Left hindlimb (tissue), 1 donor: ENCODE results near the gene DPM2.
A peak's percentile ranks its signal among the peaks of the same experiment; 100 is the strongest.

Experiments used
- DNase-seq: peaks from one replicate; pipeline ENCODE4 v3.0.0-alpha.2; 2018

DPM2 gene

DNA sequence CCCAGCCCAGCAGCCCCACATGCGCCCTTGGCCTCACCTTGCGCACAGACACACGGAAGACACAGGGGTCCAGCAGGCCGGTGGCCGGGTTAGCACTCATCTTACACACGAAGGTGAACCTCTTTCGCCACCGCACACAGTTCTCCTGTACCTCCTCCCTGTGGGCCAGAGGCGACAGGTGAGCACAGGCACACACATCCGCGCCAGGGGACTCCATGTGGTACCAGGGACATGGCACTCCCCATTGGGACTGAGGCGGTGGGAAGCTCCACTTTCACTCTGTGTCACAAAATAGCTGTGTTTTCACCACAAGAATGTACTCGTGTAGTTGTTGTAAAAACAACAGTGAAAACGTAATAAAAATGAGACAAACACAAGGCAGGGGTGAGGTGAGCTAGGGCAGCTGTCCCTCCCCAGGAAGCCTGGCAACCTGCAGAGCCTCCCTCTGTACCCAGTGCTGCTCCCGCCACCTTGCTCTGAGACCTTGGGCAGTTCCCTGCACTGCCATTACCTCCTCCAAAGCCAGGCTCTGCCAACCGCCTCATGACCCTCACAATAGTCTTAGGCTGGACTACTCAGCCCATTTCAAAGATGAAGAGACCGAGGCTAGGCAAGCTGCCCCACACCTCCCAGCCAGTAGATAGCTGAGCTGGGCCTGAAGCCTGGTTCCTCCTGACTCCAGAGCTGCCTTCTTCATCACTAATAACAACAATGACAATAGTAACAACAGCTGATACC lies 16.3 kb upstream of the DPM2 start:
- DNase-seq = no peak

DNA sequence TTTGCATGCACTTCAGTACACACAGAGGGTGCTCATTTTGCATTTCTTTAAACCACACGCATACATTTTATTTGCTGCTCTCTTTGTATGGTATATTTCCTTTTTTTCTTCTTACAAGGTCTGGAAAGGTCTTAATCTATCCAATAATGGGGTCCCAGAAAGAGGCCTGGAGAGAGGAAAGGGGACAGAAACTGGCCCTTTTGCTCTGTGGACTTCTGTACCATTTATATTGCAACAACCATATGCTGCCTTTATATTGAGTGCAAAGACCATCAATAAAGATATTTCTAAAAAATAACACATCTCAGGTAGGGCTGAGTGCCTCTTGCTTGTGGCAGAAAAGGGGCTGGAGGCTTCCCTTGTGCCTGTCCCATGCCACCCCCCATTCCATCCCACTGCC lies 15.5 kb upstream of the DPM2 start:
- DNase-seq = no peak

DNA sequence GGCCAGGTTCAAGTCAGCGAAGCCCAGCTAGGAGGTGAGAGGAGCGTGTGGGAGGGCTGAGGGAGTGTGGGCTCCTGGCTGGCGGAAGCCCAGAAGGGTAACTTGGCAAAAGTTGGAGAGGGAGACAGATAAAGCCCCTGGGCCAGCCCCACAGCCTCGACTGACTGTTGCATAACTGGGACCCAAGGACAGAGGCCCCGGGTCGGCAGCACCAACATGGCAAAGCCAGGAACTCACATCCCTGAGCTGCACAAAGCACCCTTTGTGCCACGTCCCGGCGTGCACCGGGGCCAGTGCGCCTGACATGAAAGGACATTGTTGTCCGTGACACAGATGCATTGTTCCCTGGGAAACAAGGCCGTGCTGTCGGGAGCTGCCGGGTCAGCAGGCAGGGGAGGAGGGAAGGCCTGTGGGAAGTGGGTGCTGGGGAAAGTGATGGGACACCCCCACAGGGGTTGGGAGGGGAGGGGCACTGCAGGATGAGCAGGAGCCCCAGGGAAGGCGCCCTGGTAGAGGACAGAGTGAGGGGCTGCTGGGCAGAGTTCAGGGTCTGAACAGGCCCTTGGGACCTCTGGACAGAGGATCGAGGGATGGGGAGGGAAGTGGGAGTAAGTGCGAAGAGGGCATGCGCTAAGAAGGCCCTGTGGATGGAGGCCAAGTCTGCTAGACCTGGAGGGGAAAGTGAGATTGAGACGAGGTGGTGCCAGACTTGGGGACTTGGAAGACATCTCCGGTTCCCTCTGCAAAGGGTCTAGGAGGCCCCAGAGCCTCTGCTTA lies 13.0 kb upstream of the DPM2 start:
- no peak for DNase-seq

DNA sequence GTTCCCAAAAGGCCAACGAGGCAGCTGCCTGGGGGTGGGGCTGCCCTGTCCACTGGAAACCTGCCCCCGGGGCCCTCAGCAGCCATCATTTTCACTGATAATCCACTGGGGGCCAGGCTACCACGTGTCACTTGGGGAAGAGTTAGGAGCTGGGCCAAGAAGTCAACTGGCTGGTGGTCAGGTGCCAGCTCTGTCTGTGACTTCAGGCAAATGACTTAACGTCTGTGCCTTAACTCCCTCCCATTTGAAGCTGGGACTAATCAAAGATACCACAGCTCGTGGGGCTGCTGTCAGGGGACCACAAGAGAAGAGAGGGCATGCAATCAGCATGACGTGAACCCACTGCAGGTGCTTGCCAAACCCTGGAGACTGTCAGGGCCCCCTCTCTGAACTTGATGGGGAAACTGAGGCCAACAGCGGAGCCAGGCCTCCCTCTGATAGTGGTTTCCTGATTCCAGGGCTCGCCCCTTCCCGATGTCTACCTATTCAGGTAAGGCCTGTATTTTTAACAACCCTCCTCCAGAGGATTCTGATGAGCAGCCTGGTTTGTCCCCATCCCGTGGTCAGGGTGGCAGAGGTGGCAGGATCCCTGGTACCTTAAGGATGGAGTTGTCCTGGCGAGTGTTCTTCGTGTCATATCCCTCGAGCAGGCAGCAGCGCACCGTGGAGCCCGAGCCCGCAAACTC lies 12.3 kb upstream of the DPM2 start:
- DNase-seq = no peak

DNA sequence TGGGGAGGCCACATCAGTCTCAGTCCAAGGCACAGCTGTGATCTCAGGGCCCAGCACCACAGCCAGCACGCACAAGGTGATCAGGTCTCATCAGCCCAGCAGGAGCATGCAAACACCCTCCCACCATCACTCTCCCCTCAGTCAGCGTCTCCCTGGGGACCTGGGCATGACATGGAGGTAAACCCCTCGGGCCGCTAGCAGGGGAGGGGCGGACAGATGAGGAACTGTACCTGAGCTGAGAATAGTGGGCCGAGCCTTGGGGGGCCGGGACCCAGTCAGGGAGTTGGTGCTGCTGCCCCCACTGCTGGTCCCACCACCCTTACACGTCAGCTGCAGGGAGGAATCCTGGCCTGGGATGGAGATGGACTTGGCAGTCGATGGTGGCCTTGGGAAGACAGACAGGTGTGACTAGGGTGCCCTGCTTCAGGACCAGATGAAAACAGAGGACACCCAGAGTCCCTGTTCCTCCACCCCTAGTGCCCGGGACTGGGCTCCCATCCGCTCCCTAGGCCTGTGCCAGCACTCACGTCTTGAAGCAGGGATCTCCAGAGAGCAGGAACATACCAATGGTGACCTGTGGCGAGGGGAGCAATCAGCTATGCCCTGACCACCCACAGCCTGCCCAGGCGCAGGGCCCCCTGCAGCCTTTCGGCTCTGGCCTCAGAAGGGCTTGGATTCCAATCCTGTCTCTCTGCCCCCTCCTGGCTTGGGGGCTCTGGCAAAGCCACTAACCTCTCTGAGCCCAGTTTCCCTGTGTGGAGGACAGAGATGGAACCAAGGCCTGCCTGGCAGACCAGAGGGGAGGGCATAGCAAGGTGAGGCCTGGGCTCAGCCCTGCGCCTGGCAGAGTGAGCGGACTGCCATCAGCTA lies 10.4 kb upstream of the DPM2 start:
- DNase-seq = no peak

DNA sequence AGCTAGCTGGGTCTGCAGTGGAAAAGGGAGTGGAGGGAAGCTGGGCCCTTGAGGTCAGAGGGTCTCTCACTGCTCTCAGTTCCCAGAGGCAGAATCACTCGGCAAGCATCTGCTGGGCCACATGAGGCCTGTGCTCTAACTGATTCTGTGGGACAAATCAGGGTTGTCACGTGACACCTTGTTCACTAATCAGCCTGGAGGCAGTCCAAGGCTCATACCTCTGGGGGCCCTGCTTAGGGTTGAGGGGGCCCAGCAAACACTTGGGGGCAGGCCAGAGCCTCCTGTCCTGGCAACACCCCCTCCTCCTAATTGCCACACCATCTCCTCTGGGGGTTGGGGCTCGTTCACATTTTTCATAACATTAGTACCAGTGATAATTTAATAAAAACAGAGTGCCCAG lies 9.1 kb upstream of the DPM2 start:
- no peak for DNase-seq

DNA sequence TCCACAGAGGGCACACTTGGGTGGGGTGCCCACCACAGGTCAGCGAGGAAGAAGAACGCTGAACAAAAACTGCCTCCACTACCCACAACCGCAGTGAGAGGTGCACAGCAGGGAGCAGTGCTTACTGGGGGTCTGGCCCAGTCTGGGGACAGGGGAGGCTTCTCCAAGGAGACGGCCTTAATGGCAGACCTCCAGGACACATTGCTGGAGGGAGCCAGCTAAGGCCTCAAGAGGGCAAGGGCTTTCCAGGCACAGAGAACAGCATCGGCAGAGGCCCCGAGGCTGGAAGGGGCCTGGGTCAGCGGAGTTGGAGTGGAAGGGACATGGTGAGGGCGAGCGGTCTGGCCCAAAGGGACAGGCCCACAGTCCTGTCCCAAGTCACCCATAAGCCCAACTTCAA lies 8.3 kb upstream of the DPM2 start:
- DNase-seq = no peak

DNA sequence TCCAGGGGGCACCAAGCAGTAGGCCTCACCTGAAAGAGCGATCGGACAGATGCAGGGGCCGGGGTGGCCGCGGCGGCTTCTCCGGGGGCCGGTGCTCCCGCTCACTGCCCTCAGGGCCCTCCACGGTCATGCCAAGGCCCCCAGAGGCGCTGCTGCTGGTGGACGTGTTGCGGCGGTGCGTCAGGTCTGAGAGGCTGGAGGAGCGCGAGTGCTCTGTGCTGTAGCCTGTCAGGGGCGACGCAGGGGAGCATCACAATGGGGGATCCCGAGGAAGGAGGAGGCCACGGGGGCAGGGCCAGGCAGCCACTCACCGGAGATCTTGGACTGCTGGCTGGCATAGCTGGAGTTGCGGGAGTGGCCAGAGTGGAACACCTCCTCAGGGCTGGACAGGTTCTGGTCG lies 7.7 kb upstream of the DPM2 start:
- no peak for DNase-seq

DNA sequence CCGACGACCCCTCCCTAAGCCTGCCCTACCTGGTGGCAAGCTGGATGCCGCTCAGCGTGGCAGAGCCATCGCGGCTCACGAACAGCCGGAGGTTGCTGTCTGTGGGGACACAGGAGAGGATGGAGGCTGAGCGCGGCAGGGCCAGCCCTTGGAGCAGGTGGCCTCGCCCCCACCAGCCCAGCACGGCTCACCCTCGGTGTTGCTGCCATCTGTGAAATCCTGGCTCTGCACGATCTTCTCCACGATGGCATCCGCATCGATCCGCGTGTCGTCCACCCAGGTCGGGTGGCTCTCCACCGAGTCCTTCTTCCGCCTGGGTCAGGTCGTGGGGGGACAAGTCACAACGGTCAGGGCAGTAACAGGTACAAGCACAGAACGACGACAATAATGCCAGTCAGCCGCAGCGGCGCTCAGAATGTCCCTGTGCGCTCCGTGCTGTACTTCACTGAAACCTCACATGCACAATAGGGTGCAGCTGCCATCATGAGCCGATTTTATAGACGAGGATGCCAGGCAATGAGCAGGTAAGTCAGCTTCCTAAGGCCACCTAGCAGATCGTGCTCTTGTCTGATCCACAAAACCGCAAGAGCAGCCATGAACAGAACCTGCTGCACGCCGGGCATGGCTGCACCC lies 7.0 kb upstream of the DPM2 start:
- no peak for DNase-seq

DNA sequence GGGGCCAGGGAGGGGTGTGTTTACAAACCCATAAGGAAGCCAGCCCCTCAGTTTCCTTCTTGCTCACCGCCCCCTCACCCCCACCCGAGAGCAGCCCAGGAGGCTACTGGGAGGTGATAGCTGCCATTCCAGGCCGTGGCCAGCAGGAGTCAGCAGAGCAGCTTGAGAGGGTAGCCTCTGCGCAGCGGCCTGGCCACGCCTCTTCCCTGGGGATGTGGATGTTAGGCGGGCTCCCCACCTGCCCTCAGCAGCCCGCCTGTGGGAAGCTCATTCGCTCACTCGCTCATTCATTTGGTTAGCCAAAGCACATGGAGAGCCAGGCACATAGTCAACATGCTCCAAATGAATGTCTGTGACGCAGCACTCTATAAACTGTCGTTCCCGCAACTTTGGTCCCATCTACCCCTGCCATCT lies 6.1 kb upstream of the DPM2 start:
- peak; percentile 79 for DNase-seq

DNA sequence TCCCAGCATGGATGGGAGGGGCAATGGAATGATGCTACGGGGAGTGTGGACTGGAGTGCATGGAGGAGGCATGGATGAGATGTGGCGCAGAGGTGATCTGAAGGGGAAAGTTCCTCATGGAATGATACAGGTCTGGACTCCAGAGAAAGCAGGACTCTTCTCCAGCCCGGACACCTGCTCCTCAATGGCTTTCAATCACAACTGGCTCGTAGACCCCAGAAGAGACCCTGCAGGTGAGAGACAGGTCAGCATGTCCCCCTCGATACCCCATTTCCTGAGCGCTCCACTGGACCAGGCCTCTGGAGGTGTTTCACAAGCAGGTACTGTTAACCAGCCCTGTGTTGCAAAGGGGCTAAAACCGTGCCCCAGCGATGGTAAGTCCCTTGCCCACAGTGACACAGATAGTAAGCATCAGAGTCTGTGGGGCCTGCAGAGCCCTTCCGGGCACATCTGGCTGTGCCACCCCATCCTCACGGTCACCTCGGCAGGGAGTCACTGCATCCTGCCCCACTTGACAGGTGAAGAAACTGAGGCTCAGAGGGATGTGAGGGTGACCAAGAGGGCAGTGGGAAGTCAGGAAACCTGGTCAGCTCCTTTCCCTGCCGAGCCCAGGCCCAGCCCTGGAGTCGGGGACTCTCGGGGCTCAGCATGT lies 5.5 kb upstream of the DPM2 start:
- no peak for DNase-seq

DNA sequence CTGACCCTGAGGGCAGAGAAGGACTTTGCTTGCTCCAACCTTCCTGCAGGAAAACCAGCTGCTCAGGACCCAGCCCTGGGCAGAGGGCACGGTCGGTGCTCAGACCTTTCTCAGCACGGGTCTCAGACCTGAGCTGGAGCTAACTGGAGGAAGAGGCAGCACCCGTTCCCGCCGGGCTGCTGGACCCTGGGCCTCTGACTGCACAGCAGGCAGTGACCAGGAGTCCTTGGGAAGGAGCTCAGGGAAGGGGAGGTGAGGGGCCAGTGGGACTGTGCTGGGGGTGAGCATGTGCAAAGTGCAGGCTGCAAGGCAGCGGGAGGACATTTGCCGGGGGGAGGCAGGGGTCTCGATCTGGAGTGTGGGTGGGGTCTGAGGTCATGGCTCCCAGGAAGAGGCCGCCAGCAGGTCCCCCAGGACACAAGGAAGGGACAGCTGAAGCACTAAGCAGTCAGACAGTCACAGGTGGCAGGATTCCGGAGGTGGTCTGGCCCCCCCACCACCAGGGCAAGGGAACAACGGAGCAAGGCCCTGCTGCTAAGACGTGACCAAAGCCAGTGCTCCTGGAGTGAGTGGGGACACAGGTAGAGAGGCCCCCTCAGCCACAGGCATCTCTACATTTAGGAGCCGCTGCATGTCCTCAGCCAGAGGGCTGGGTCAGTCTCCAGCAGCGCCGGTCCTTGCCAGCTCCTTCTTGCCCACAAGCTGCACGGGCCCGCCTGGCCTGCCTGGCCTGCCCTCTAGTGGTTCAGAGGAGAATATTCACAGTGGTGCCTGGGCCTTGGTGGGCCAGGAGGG lies 4.8 kb upstream of the DPM2 start:
- DNase-seq = no peak

DNA sequence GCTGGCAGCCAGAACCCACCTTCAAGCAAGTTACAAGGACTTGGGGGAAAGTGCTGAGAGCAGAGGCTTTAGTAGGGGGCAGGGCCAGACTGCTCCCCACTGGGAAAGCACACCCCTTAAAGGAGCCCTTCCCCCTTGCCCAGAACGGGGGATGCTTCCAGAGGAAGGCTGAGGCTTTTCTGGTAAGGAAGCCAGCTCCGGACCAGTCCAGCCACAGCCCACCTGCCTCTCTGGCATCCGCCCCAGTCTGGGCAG lies 4.2 kb upstream of the DPM2 start:
- DNase-seq = no peak

DNA sequence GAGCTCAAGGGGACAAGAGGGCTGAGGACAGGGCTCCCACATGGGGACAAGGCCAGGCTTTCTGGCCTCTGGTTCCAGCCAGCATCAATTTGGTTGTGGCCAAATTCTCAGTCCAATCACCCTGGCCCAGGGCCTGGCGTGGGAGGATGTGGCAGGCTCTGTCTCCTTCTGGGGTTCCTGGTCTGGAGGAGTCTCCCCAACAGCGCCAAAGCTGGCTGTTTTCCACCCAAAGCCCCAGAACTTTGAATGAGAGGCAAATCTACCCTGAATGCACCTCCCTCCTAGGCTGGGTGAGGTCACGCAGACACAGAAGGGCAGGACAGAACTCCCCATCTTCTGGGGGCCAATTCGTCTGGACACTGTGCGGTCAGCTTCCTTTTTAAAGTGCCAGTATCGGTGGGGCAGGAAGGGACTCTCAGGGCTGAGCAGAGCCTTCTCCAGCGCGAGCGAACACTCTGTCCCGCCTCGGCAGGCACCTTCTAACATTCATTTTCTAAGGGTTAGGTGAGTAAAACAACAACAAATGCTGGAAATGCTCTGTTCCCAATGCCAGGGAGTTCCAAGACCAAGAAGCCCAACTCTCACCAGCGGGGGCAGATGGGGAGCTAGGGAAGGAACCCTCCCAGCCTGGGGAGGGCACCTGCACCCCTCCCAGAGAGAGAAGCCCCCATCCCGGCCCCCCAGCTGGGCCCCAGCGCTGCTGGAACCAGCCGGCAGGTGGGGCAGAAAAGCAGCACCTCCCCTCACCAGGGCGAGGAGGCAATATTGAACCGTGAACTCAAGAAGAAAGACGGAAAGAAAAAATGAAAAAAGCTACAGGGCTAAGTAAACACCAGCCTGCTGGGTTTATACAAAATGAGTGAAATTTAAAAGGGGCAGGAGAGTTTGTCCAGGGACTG lies 3.7 kb upstream of the DPM2 start:
- no peak for DNase-seq

DNA sequence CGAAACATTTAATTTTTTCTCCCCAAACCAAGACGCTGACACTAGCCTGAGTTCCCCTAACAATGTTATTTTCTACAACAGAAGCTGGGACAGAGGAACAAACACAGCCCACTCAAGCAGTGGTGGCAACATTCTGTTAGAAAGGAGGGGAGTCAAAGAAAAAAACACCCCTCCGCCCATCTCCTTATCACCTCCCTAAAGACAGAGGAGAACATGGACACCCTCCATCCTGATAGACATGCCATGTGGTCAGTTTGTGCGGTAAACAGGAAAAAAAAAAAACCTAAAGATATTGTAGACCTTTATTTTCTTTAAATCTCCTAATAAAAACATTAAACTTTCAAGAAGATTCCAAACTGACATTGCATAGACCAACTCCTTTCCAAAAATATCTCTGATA lies 2.9 kb upstream of the DPM2 start:
- DNase-seq = no peak

DNA sequence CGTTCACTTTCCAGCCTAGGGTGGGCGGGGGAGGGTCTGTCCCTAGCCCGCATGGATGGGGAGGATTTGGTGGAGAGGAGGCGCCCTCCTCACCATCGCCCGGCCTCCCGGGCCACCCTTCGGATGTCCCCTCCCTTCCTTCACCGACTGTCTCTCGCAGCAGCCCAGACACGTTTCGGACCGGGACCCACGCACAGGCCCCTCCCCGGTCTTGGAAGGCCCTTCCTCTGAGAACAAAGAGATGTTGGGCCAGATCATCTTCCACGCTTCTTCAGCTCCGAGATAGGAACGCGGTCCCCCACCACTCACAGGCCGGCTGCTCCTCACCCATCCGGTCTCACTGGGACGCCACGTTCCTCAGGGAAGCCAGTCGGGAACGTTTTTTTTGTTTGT lies 640 bp upstream of the DPM2 start:
- DNase-seq = no peak

DNA sequence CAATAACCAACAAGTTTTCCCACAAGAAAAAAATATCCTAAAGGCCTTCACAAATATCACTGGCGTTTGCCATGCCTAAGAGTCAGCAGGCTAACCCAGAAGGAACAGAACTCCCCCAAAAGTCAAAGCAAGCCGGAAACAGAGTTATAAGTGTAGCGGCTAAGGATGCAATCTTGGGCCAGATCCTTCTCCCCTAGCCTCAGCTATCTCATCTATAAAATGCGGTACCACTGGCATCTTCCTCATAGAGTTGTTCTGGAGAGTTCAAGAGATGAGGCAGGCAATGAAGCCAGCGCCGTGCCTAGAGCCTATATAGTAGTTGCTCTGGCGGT lies 632 bp downstream of the DPM2 start:
- DNase-seq = no peak

DNA sequence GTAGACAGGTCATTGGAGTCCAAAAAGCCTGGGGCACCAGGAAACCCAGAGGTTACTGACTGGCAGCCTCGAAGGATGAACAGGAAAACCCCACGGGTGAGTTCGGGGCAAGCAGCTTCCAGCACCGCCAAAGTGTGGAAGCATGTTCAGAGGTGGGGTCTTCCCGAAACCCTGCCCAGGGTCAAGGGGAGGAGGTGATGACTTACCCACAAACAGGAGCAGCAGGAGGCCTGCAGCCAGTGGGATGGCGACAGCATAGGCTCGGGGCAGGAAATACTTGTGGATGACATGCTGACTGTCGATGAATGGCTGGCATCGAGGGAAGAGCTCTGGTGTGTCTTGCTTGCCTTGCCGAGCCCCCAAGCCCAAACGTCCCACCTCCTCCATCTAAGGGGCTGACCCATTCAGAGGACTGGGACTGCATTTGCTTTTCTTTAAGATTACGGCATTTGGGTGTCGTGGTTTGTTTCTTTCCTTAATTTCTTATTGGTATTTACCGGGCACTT lies 1.3 kb downstream of the DPM2 start:
- DNase-seq = no peak

DNA sequence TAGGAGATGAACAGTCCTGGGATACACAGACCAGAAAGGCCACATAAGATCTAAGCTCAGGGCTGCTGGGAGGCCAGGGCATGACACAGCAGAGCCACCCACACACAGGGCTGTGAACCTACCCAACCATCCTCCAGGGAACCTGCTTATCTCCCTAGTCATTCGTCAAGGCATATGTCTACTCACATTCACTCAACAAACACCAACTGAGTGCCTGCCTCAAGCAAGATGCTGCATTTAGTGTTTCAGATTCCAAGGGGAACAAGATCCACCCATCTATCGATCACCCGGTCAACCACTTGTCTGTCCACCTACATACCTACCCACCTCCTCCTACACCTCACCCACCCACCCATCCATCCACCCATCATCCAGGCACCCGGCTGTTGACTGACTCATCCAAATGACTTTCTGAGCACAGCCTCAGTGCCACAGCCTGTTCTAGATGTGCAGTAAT lies 1.9 kb downstream of the DPM2 start:
- no peak for DNase-seq

DNA sequence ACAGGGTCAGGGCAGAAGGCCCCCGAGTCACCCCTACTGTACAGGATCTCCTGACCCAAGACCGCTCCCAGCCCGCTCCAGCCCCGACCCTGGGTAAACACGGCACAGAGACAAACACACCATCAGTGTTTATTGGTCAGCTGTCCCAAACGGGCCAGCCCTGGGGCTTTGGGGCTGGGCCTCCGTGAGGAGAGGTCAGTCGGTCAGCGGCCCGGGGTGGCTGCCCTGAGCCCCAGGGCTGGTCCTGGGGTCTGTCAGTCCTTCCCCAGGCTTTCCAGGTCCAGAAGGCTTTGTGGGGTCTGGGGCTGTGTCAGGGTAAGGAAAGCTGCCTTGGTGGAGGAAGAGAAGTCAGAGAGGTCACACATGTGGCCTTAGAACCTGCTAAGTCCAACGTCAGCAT lies 2.7 kb downstream of the DPM2 start:
- no peak for DNase-seq
